GM12878 (cell line): ENCODE measurements around the gene RUNDC3A. TPM values are rescaled to one million over a fixed set of nuclear protein-coding genes. Genes with fewer than 3 reads are reported as not detected.

Source experiments
- CHD1 ChIP-seq: IDR thresholded peaks from 2 replicates; pipeline ENCODE4 v1.6.1; 2012; ENCODE audit warnings: low read depth, low read length, improper control_type of control experiment
- MEF2A ChIP-seq: IDR thresholded peaks from 2 replicates; pipeline ENCODE4 v1.6.1; 2011; ENCODE audit warnings: low read depth, mild to moderate bottlenecking, low read length, moderate library complexity; ENCODE audit not compliant: insufficient read depth
- POLR2A ChIP-seq: IDR thresholded peaks from 2 replicates; pipeline ENCODE4 v1.6.1; 2011; ENCODE audit warnings: low read depth, mild to moderate bottlenecking, low read length
- TCF12 ChIP-seq: IDR thresholded peaks from 2 replicates; pipeline ENCODE4 v1.6.1; 2011; ENCODE audit warnings: low read depth, mild to moderate bottlenecking, low read length
- polyA plus RNA-seq, 11 experiments: library from polyadenylated mRNA; depleted of rRNA in 4 of 11; unstranded in 6 of 11; stranded (reverse) in 5 of 11; fragments of >200 nt; fragmentation: Nextera tagmentation in 4 of 11; fragmentation: Illumina TruSeq in 1 of 11; extraction: Ambion mirVana in 4 of 11; extraction: Trizol in 1 of 11; gene quantifications; 1 replicate in 1 of 11; 2 replicates in 10 of 11; pipeline versions ENCODE4 v1.2.1 to v1.2.3, GENCODE V29; 2011 to 2016; ENCODE audit warnings: inconsistent platforms in 2 of 11, missing spikeins in 2 of 11, low read depth in 1 of 11
- total RNA-seq, 4 experiments: library from RNA; depleted of rRNA in 3 of 4; stranded (reverse); fragments of >200 nt in 3 of 4; fragmentation: Illumina TruSeq in 1 of 4; extraction: Trizol in 1 of 4; gene quantifications; 2 replicates each; pipeline versions ENCODE4 v1.2.1 to v1.2.3, GENCODE V29; 2013 to 2021
- TF ChIP-seq, protein P1 (sequence below): fragments of 450-650 bp; conservative IDR thresholded peaks from 2 replicates; pipeline ENCODE4 v1.6.1; 2017; ENCODE audit warnings: mild to moderate bottlenecking, moderate library complexity
- TF ChIP-seq, protein P2 (sequence below): IDR thresholded peaks from 2 replicates; pipeline ENCODE4 v1.6.1; 2011; ENCODE audit warnings: borderline replicate concordance, low read depth, mild to moderate bottlenecking, moderate library complexity, mixed read lengths, low read length; ENCODE audit not compliant: insufficient read depth; ENCODE audit errors: extremely low read length
- TF ChIP-seq, protein P3 (sequence below): fragments of 450-650 bp; IDR thresholded peaks from 2 replicates; pipeline ENCODE4 v1.6.1; 2014; ENCODE audit warnings: mild to moderate bottlenecking
- TF ChIP-seq, protein P4 (sequence below): fragments of 450-650 bp; IDR thresholded peaks from 2 replicates; pipeline ENCODE4 v1.6.1; 2016; ENCODE audit warnings: mild to moderate bottlenecking
- TF ChIP-seq, protein P5 (sequence below): IDR thresholded peaks from 2 replicates; pipeline ENCODE4 v1.6.1; 2011; ENCODE audit warnings: mild to moderate bottlenecking, low read depth, low read length, moderate library complexity; ENCODE audit not compliant: insufficient replicate concordance

RUNDC3A gene
- total and polyA plus RNA-seq, 10 of the 15 experiments (the other 5 are each of a cell fraction or from before 2014, with no cell fraction given), result 0.07 to 0.17 TPM; not detected in 8

DNA sequence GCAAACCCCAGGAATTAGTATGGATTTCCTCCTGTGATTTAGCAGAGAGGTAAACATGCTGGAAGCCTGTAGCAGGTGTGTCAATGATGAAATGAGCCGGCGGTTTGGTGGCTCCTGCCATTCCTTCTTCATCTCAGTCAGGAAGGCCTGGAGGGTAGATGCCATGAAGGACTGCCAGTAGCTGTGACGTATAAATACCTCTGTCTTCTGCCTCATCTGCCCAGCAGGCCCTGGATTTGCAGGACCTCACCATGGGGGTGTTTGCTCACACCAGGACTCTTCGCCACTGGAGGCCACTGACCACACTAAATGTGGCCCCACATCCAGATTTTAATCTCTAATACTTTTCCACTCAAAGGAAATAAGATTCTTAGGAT is 24.4 kb upstream of the RUNDC3A start (continued):
- TF ChIP-seq, protein P1, sequence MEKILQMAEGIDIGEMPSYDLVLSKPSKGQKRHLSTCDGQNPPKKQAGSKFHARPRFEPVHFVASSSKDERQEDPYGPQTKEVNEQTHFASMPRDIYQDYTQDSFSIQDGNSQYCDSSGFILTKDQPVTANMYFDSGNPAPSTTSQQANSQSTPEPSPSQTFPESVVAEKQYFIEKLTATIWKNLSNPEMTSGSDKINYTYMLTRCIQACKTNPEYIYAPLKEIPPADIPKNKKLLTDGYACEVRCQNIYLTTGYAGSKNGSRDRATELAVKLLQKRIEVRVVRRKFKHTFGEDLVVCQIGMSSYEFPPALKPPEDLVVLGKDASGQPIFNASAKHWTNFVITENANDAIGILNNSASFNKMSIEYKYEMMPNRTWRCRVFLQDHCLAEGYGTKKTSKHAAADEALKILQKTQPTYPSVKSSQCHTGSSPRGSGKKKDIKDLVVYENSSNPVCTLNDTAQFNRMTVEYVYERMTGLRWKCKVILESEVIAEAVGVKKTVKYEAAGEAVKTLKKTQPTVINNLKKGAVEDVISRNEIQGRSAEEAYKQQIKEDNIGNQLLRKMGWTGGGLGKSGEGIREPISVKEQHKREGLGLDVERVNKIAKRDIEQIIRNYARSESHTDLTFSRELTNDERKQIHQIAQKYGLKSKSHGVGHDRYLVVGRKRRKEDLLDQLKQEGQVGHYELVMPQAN, result no peak
- no peak for TF ChIP-seq MEF2A
- TF ChIP-seq, protein P2, sequence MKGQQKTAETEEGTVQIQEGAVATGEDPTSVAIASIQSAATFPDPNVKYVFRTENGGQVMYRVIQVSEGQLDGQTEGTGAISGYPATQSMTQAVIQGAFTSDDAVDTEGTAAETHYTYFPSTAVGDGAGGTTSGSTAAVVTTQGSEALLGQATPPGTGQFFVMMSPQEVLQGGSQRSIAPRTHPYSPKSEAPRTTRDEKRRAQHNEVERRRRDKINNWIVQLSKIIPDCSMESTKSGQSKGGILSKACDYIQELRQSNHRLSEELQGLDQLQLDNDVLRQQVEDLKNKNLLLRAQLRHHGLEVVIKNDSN, result no peak
- TF ChIP-seq CHD1, result no peak
- TF ChIP-seq, protein P3, sequence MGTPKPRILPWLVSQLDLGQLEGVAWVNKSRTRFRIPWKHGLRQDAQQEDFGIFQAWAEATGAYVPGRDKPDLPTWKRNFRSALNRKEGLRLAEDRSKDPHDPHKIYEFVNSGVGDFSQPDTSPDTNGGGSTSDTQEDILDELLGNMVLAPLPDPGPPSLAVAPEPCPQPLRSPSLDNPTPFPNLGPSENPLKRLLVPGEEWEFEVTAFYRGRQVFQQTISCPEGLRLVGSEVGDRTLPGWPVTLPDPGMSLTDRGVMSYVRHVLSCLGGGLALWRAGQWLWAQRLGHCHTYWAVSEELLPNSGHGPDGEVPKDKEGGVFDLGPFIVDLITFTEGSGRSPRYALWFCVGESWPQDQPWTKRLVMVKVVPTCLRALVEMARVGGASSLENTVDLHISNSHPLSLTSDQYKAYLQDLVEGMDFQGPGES, result no peak
- TF ChIP-seq, protein P4, sequence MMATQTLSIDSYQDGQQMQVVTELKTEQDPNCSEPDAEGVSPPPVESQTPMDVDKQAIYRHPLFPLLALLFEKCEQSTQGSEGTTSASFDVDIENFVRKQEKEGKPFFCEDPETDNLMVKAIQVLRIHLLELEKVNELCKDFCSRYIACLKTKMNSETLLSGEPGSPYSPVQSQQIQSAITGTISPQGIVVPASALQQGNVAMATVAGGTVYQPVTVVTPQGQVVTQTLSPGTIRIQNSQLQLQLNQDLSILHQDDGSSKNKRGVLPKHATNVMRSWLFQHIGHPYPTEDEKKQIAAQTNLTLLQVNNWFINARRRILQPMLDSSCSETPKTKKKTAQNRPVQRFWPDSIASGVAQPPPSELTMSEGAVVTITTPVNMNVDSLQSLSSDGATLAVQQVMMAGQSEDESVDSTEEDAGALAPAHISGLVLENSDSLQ, result no peak
- no peak for TF ChIP-seq POLR2A
- no peak for TF ChIP-seq TCF12
- TF ChIP-seq, protein P5, sequence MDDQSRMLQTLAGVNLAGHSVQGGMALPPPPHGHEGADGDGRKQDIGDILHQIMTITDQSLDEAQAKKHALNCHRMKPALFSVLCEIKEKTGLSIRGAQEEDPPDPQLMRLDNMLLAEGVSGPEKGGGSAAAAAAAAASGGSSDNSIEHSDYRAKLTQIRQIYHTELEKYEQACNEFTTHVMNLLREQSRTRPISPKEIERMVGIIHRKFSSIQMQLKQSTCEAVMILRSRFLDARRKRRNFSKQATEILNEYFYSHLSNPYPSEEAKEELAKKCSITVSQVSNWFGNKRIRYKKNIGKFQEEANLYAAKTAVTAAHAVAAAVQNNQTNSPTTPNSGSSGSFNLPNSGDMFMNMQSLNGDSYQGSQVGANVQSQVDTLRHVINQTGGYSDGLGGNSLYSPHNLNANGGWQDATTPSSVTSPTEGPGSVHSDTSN, result no peak
